Effector memory CD4-positive, alpha-beta T cell (primary cell): ENCODE measurements around the gene HUNK.

Experiments
- DNase-seq, 3 donors: peaks; one replicate each; pipeline ENCODE4 v3.0.0-alpha.2; 2020
- H3K27ac ChIP-seq: 2 replicates; pipeline ENCODE4 v1.7.0; 2013; ENCODE audit warnings: mild to moderate bottlenecking, low read length, moderate library complexity; ENCODE audit not compliant: insufficient read depth, poor library complexity, severe bottlenecking
- H3K27me3 ChIP-seq: replicated peaks from 2 replicates; pipeline ENCODE4 v1.7.0; 2013; ENCODE audit warnings: mild to moderate bottlenecking, low read length; ENCODE audit not compliant: insufficient read depth, control insufficient read depth, poor library complexity, severe bottlenecking
- H3K36me3 ChIP-seq: 2 replicates; pipeline ENCODE4 v1.7.0; 2013; ENCODE audit warnings: mild to moderate bottlenecking, low read length, moderate library complexity; ENCODE audit not compliant: control insufficient read depth, insufficient read depth
- H3K4me1 ChIP-seq: 2 replicates; pipeline ENCODE4 v1.7.0; 2013; ENCODE audit warnings: low read length, mild to moderate bottlenecking; ENCODE audit not compliant: control insufficient read depth, insufficient read depth, poor library complexity, severe bottlenecking
- H3K4me3 ChIP-seq: 2 replicates; pipeline ENCODE4 v1.7.0; 2013; ENCODE audit warnings: low read length, low read depth, mild to moderate bottlenecking; ENCODE audit not compliant: insufficient read depth, poor library complexity, severe bottlenecking
- H3K9me3 ChIP-seq: 2 replicates; pipeline ENCODE4 v1.7.0; 2013; ENCODE audit warnings: mild to moderate bottlenecking, low read length, moderate library complexity; ENCODE audit not compliant: control insufficient read depth

The HUNK gene

DNA sequence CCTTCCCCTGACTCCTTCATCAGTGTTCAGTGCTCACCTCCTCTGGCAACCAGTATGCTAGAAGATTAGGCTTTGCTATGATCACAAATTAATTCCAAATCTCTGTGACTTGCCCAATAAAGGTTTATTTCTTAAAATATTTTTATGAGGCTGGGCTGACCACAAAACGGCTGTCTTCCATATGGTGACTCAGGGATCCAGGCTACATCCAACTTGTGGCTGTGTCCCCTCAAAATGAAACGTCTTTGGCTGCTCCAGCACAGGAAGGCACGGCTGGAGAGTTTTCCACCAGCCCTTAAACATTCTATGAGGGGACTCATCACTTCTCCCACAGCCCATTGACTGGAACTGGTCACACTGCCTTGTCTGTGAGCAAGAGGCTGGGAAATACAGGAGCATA, 131.5 kb downstream of the HUNK start:
- no peaks in the 10 kb centered on the region for H3K9me3 ChIP-seq
- no peak overlapping the region for H3K4me3 ChIP-seq
- no peaks in the 10 kb centered on the region for H3K4me1 ChIP-seq
- no peaks in the 10 kb centered on the region for H3K36me3 ChIP-seq
- no peak for DNase-seq
- no peaks in the 10 kb centered on the region for H3K27me3 ChIP-seq
- no peak overlapping the region for H3K27ac ChIP-seq

DNA sequence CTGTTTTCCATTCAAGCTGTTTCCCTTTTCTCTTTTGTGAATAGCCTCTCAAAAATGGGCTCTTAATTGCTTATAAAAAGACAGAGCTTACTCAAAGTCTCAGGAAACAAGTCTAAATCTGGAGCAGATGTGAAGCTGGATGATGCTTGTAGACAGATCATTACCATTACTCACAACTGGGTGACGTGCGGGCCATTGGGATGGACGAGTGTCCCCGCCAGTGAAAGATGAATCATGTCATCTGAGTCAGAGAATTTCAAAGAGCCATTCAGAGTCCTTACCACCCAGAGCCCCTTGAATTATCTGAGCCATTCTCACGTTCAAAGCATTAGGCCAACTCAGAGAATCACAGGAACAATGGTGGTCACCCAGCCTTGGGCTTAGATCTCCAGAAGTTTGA, 134.6 kb downstream of the HUNK start:
- no peak overlapping the region for H3K4me3 ChIP-seq
- no peak for DNase-seq
- no peaks in the 10 kb centered on the region for H3K27me3 ChIP-seq
- H3K4me1 ChIP-seq, result no peaks in the 10 kb centered on the region
- H3K36me3 ChIP-seq, result no peaks in the 10 kb centered on the region
- H3K27ac ChIP-seq, result no peak overlapping the region
- H3K9me3 ChIP-seq, result no peaks in the 10 kb centered on the region

DNA sequence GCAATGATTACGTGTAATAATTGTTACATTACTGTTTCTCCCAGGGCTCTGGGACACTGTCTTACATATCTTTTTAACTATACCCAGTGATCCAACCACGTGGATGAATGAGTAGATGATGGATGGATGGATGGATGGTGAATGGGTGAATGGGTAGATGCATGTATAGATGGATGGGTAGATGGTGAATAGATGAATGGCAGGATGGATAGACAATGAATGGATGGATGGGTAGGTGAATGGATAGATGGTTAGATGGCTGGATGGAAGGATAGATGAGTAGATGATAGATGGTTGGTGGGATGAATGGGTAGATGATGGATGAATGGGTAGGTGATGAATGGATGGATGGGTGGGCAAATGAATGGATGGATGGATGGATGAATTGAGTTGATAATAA, 135.9 kb downstream of the HUNK start:
- H3K4me1 ChIP-seq, result no peaks in the 10 kb centered on the region
- H3K27ac ChIP-seq, result no peak overlapping the region
- no peaks in the 10 kb centered on the region for H3K9me3 ChIP-seq
- H3K27me3 ChIP-seq, result no peaks in the 10 kb centered on the region
- no peak overlapping the region for H3K4me3 ChIP-seq
- no peaks in the 10 kb centered on the region for H3K36me3 ChIP-seq
- no peak for DNase-seq

DNA sequence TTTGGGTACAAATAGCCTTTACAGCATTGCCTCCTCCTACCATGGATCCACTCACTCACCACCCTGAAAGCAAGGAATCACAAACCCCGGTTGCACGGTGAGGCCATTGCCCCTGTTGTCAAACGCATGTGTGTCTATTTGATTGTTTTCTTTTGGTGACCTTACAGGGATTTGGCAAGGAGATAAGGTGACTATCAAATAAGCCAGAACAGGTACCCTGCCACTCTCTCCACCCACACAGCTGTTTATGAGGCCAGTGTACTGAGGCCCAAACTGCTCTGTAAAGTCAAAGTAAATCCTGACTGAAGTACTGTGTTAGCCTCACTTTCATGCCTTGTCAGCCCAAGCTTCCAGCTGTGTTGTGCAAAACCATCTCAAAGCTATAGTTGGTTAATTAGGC, 136.4 kb downstream of the HUNK start:
- DNase-seq, result no peak
- Histone ChIP-seq H3K9me3 (no peaks in the 10 kb centered on the region), H3K36me3 (no peaks in the 10 kb centered on the region), H3K27me3 (no peaks in the 10 kb centered on the region), H3K27ac (no peak overlapping the region), H3K4me3 (no peak overlapping the region), H3K4me1 (no peaks in the 10 kb centered on the region)

DNA sequence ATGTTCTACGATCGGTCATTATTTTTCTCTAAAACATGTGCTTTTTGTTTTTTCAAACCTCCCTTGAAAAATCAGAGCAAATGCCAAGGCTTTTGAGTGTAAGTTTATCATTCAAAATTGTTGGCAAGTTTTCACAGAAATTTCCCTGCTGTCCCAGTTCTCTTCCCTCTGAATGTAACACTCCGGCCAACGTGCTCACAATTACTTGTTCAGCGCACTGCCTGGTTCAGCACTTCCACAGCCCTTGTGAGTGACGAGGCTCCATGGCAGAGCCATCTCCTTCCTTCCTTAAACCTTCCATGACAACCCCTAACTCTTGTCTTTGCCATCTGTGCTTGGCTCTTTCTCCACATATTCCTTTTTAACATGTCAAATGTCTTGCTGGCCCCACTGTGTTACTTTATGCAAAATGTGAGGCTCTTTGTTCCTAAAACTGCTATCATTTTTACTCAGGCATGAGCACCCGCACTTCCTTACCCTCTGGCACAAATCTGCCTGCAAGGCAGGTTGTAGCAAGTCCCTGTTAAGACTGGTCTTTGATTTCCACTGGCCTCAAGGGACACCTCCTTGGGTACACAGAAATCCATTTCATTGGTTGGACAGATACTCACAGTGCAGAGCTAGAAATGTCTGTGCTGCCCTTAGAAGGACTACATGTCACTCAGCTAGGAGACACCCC, 142.8 kb downstream of the HUNK start:
- Histone ChIP-seq H3K27ac (no peak overlapping the region), H3K36me3 (no peaks in the 10 kb centered on the region), H3K27me3 (no peaks in the 10 kb centered on the region), H3K4me3 (no peak overlapping the region), H3K4me1 (no peaks in the 10 kb centered on the region), H3K9me3 (no peaks in the 10 kb centered on the region)
- DNase-seq, result no peak

DNA sequence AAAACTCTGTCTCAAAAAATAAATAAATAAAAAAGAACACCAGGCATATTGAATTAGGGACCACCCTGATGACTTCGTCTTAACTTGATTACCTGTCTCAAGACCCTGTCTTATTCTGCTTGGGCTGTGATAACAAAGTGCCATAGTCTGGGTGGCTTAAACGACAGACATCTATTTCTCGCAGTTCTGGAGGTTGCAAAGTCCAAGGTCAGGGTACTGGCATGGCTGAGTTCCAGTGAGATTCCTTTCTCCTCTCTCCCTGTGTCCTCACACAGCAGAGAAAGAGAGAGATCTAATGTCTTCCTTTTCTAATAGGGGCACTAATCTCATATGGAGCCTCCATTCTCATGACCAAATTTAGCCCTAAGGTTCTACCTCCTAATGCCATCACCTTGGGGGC, 145.6 kb downstream of the HUNK start:
- no peaks in the 10 kb centered on the region for H3K36me3 ChIP-seq

DNA sequence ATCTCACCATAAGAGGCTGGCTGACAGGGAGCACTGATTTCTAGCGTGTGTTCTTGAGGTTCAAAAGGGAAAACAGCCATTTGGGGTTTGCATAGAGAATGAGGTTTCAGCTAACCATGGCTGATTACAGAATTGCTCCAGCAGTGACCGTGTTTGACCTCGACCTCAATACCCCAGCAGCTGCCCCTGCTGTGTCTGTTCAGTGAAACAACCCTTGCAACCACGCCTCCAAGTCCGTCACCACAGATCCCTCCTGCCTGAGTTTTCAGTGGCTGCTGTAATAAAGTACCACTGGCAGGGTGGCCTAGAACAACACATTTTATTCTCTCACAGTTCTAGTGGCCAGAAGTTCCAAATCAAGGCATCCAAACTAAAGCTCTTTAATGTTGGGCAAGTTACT, 147.7 kb downstream of the HUNK start:
- H3K27ac ChIP-seq, result no peak overlapping the region
- no peak overlapping the region for H3K4me3 ChIP-seq
- DNase-seq, result no peak
- H3K27me3 ChIP-seq, result no peaks in the 10 kb centered on the region
- H3K9me3 ChIP-seq, result no peaks in the 10 kb centered on the region
- no peaks in the 10 kb centered on the region for H3K36me3 ChIP-seq
- H3K4me1 ChIP-seq, result no peaks in the 10 kb centered on the region

More for the DNA sequence above, 145.6 kb downstream of the HUNK start:
- Histone ChIP-seq H3K4me3 (no peak overlapping the region), H3K9me3 (no peaks in the 10 kb centered on the region), H3K4me1 (no peaks in the 10 kb centered on the region), H3K27ac (no peak overlapping the region), H3K27me3 (no peaks in the 10 kb centered on the region)
- no peak for DNase-seq

DNA sequence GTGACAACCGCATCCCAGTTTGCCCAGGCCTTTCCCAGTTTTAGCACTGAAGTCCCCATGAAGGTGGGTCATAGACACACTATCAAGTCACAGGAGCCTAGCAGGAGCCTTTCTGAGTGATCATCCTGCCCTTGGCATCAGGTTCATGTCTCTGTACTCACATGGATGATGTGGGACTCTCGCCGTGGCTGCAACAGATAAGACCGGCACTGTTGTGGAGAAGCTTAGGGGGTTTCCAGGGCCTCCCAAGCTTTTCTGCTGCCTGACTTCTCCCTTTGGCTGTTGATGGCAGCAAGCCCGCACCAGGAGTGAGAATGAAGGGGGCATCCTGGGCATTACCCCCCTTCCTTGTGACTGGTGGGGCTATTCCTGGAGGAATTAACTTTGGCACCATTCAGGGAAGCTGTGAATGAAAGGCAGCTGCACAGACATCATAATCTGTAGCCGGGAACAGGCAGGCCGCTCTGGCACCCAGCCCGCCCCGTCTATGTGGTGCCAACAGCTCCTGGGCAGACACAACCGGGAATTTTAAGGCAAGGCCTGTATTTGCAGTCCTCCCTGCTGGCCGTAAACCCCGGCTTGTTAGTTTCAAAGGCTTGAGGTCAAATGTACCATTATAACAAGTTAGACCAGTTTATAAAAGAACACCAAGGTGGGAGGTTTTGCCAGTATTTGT, 148.6 kb downstream of the HUNK start:
- Histone ChIP-seq H3K27me3 (no peaks in the 10 kb centered on the region), H3K36me3 (no peaks in the 10 kb centered on the region), H3K27ac (no peak overlapping the region), H3K4me1 (no peaks in the 10 kb centered on the region), H3K9me3 (no peaks in the 10 kb centered on the region), H3K4me3 (no peak overlapping the region)
- no peak for DNase-seq

DNA sequence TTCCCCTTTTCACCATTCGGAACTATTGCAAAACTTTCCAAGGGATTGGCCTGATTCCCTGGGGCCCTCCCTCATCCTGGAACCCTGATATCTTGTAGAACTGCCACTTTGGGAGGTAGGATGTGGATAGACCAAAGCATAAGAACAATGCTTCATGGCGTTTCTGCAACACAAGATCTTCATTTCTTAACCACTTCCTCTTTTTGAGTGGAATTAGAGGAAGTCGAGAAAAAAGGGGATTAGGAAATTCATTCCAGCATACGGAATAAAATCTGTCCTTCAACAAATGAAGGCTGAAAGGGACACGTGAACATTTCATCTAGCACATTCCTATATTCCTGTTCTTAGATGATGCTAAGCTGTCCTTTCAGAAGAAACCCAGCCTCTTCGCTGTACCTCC, 149.3 kb downstream of the HUNK start:
- Histone ChIP-seq H3K9me3 (no peaks in the 10 kb centered on the region), H3K4me1 (no peaks in the 10 kb centered on the region), H3K27ac (no peak overlapping the region), H3K4me3 (no peak overlapping the region), H3K27me3 (no peaks in the 10 kb centered on the region), H3K36me3 (no peaks in the 10 kb centered on the region)
- no peak for DNase-seq

DNA sequence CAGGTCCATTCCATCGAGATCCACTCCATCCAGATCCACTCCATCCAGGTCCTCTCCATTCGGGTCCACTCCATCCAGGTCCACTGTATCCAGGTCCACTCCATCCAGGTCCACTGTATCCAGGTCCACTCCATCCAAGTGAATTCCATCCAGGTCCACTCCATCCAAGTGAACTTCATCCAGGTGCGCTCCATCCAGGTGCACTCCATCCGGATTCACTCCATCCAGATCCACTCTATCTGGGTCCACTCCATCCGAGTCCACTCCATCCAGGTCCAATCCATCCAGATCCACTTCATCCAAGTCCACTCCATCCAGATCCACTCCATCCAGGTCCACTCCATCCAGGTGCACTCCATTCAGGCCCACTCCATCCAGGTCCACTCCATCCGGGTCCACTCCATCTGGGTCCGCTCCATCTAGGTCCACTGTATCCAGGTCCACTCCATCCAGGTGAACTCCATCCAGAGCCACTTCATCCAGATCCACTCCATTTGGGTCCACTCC, 157.4 kb downstream of the HUNK start:
- Histone ChIP-seq H3K4me3 (no peak overlapping the region), H3K27ac (no peak overlapping the region), H3K27me3 (no peaks in the 10 kb centered on the region), H3K4me1 (no peaks in the 10 kb centered on the region), H3K36me3 (no peaks in the 10 kb centered on the region), H3K9me3 (no peaks in the 10 kb centered on the region)
- no peak for DNase-seq
